Endodermal cell (in vitro differentiated cells): ENCODE measurements around the gene BLVRA. TPM values are rescaled to one million over a fixed set of nuclear protein-coding genes. Genes with fewer than 3 reads are reported as not detected.

Experiments used
- DNase-seq: peaks from one replicate; pipeline ENCODE4 v3.0.0-alpha.2; 2017
- H3K27ac ChIP-seq: 2 replicates; pipeline ENCODE4 v1.5.1; 2013; ENCODE audit warnings: mild to moderate bottlenecking, low read depth, low read length, moderate library complexity
- H3K27me3 ChIP-seq: 2 replicates; pipeline ENCODE4 v1.6.1; 2013; ENCODE audit warnings: mild to moderate bottlenecking, low read length, moderate library complexity; ENCODE audit not compliant: insufficient read depth, control insufficient read depth, poor library complexity, severe bottlenecking
- H3K36me3 ChIP-seq: 2 replicates; pipeline ENCODE4 v1.7.0; 2013; ENCODE audit warnings: mild to moderate bottlenecking, low read length, moderate library complexity; ENCODE audit not compliant: control insufficient read depth, insufficient read depth
- H3K4me1 ChIP-seq: one replicate; pipeline ENCODE4 v1.7.0; 2013; ENCODE audit warnings: low read length; ENCODE audit not compliant: control insufficient read depth, insufficient read depth
- H3K4me3 ChIP-seq: 2 replicates; pipeline ENCODE4 v1.5.1; 2013; ENCODE audit warnings: mild to moderate bottlenecking, low read length, moderate library complexity
- H3K9ac ChIP-seq: 2 replicates; pipeline ENCODE4 v1.6.1; 2013; ENCODE audit warnings: mild to moderate bottlenecking, low read length, moderate library complexity; ENCODE audit not compliant: poor library complexity, severe bottlenecking; ENCODE audit errors: extremely low read depth
- H3K9me3 ChIP-seq: 2 replicates; pipeline ENCODE4 v1.6.1; 2013; ENCODE audit warnings: mild to moderate bottlenecking, low read length, moderate library complexity; ENCODE audit not compliant: control insufficient read depth
- H3K27ac Mint-ChIP-seq: 2 replicates; pipeline ENCODE4 v1.8.0; 2020; ENCODE audit warnings: mixed read lengths
- H3K27me3 Mint-ChIP-seq: 2 replicates; pipeline ENCODE4 v1.8.0; 2021; ENCODE audit warnings: mild to moderate bottlenecking, mixed read lengths; ENCODE audit not compliant: insufficient read depth
- H3K36me3 Mint-ChIP-seq: 2 replicates; pipeline ENCODE4 v1.8.0; 2020; ENCODE audit warnings: low read depth, mixed read lengths
- H3K4me1 Mint-ChIP-seq: 2 replicates; pipeline ENCODE4 v1.8.0; 2020; ENCODE audit warnings: mixed read lengths
- H3K4me3 Mint-ChIP-seq: 2 replicates; pipeline ENCODE4 v1.8.0; 2020; ENCODE audit warnings: mild to moderate bottlenecking, moderate library complexity, mixed read lengths
- H3K9me3 Mint-ChIP-seq: 2 replicates; pipeline ENCODE4 v1.8.0; 2020; ENCODE audit warnings: mild to moderate bottlenecking, mixed read lengths
- CTCF ChIP-seq: fragments of 200-600 bp; sonication (generic); conservative IDR thresholded peaks from 2 replicates; pipeline ENCODE4 v1.5.0; 2021; ENCODE audit warnings: antibody characterized with exemption, mild to moderate bottlenecking
- WGBS, 2 experiments: methylation state at CpG; one replicate each; pipeline versions ENCODE4 v1.1.5 to v1.1.7; 2013; ENCODE audit warnings: missing lambda C conversion rate in 2 of 2, mixed read lengths in 1 of 2; ENCODE audit not compliant: insufficient coverage in 1 of 2, insufficient read length in 1 of 2; 5-methylcytosine and 5-hydroxymethylcytosine counted together
- total RNA-seq, 2 donors: library from RNA; stranded (reverse); fragmentation: NEBNext Ultra II Directional in 1 of 2; extraction: Animal tissue kit (Norgen Biotek cat#: 25700) in 1 of 2; gene quantifications; 2 replicates in 1 of 2; 3 replicates in 1 of 2; pipeline ENCODE4 v1.2.1, GENCODE V29; 2021

The BLVRA gene
- total RNA-seq, 2 donors from 2014 or later = 32.0 to 41.2 TPM

GRCh38 chr7:43790006-43790405, 31.5 kb downstream of the BLVRA start:
- no peak for TF ChIP-seq CTCF

GRCh38 chr7:43790834-43791233, 32.4 kb downstream of the BLVRA start:
- Mint-ChIP-seq H3K9me3 (no peaks in the 10 kb centered on the region), H3K27ac (no peak overlapping the region), H3K4me1 (no peaks in the 10 kb centered on the region), H3K27me3 (no peaks in the 10 kb centered on the region), H3K4me3 (no peak overlapping the region), H3K36me3 (peaks cover 19% of the 10 kb centered on the region)
- H3K27me3 ChIP-seq = no peaks in the 10 kb centered on the region
- no peak overlapping the region for H3K27ac ChIP-seq
- H3K4me1 ChIP-seq = no peaks in the 10 kb centered on the region
- TF ChIP-seq CTCF = no peak
- H3K4me3 ChIP-seq = no peak overlapping the region
- H3K9ac ChIP-seq = no peak overlapping the region
- WGBS, 2 experiments = 82 to 100% methylated on average over 4 to 5 of the region's 5 CpGs
- no peak for DNase-seq
- H3K9me3 ChIP-seq = no peaks in the 10 kb centered on the region
- H3K36me3 ChIP-seq = no peaks in the 10 kb centered on the region

More at GRCh38 chr7:43790006-43790405, 31.5 kb downstream of the BLVRA start:
- no peaks in the 10 kb centered on the region for H3K4me1 Mint-ChIP-seq
- no peak overlapping the region for H3K27ac ChIP-seq
- no peaks in the 10 kb centered on the region for H3K9me3 ChIP-seq
- H3K9me3 Mint-ChIP-seq = no peaks in the 10 kb centered on the region
- no peak overlapping the region for H3K27ac Mint-ChIP-seq
- H3K9ac ChIP-seq = no peak overlapping the region
- WGBS, 2 experiments = 93 to 100% methylated on average over 3 to 5 of the region's 5 CpGs
- no peak overlapping the region for H3K4me3 ChIP-seq
- H3K36me3 ChIP-seq = no peaks in the 10 kb centered on the region
- no peak overlapping the region for H3K4me3 Mint-ChIP-seq
- no peaks in the 10 kb centered on the region for H3K27me3 Mint-ChIP-seq
- no peaks in the 10 kb centered on the region for H3K4me1 ChIP-seq
- H3K36me3 Mint-ChIP-seq = peaks cover 19% of the 10 kb centered on the region
- no peak for DNase-seq
- no peaks in the 10 kb centered on the region for H3K27me3 ChIP-seq

- H3K9me3 Mint-ChIP-seq = no peaks in the 10 kb centered on the region
- 86 to 87% methylated on average over 3 to 4 of the region's 4 CpGs for WGBS, 2 experiments
Measured at GRCh38 chr7:43791665-43792064, 33.2 kb downstream of the BLVRA start.

More at GRCh38 chr7:43791665-43792064, 33.2 kb downstream of the BLVRA start:
- Histone ChIP-seq H3K4me3 (no peak overlapping the region), H3K36me3 (no peaks in the 10 kb centered on the region), H3K9me3 (no peaks in the 10 kb centered on the region), H3K27ac (no peak overlapping the region), H3K4me1 (no peaks in the 10 kb centered on the region), H3K9ac (no peak overlapping the region), H3K27me3 (no peaks in the 10 kb centered on the region)
- TF ChIP-seq CTCF = no peak
- DNase-seq = no peak
- no peaks in the 10 kb centered on the region for H3K27me3 Mint-ChIP-seq
- H3K4me3 Mint-ChIP-seq = no peak overlapping the region
- H3K4me1 Mint-ChIP-seq = no peaks in the 10 kb centered on the region
- H3K36me3 Mint-ChIP-seq = peaks cover 19% of the 10 kb centered on the region
- H3K27ac Mint-ChIP-seq = no peak overlapping the region
